Ovary (tissue), 3 donors: Measurements from ENCODE around the gene TSPAN14.

Experiments used
- POLR2A ChIP-seq: fragments of 450-650 bp; IDR thresholded peaks from one replicate; pipeline ENCODE4 v1.6.1; 2017; ENCODE audit warnings: antibody characterized with exemption, mild to moderate bottlenecking, moderate library complexity
- TF ChIP-seq, protein P1 (sequence below), 3 donors: fragments of 450-650 bp in 2 of 3; fragments of 200-600 bp in 1 of 3; IDR thresholded peaks; one replicate each; pipeline versions ENCODE4 v1.5.1 to v1.8.0; 2016 to 2022; ENCODE audit warnings: antibody characterized with exemption in 3 of 3, mild to moderate bottlenecking in 1 of 3
- donor health status: DM: no; HTN: no; CAD: no.

GRCh38 chr10:80552151-80552646, 98.1 kb downstream of the TSPAN14 start:
- TF ChIP-seq, protein P1, sequence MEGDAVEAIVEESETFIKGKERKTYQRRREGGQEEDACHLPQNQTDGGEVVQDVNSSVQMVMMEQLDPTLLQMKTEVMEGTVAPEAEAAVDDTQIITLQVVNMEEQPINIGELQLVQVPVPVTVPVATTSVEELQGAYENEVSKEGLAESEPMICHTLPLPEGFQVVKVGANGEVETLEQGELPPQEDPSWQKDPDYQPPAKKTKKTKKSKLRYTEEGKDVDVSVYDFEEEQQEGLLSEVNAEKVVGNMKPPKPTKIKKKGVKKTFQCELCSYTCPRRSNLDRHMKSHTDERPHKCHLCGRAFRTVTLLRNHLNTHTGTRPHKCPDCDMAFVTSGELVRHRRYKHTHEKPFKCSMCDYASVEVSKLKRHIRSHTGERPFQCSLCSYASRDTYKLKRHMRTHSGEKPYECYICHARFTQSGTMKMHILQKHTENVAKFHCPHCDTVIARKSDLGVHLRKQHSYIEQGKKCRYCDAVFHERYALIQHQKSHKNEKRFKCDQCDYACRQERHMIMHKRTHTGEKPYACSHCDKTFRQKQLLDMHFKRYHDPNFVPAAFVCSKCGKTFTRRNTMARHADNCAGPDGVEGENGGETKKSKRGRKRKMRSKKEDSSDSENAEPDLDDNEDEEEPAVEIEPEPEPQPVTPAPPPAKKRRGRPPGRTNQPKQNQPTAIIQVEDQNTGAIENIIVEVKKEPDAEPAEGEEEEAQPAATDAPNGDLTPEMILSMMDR (IDR thresholded peaks at IDR 0.05), result no peak
- no peak for TF ChIP-seq POLR2A
